ENCODE measurements around the gene REP15. TPM values are rescaled to one million over a fixed set of nuclear protein-coding genes. Genes with fewer than 3 reads are reported as not detected.

The REP15 gene
- total and polyA plus RNA-seq, 2 of the 8 experiments (the other 6 are each of a cell fraction or from before 2014, with no cell fraction given) = 0.06 to 0.73 TPM

- Histone ChIP-seq H3K23me2 (ENCODE audit: low read depth, low read length) (no peaks in the 10 kb centered on the region), H2AK5ac (ENCODE audit: low read depth, low read length) (no peak overlapping the region), H3K4me2 (ENCODE audit: insufficient read depth in 1 of 2, low read depth in 2 of 2, low read length in 2 of 2) (no peak overlapping the region), H3K27ac (ENCODE audit: low read depth, low read length) (no peak overlapping the region), H3K56ac (replicated peaks; ENCODE audit: insufficient read length, low read depth, low read length) (no peak overlapping the region), H4K91ac (replicated peaks; ENCODE audit: insufficient read length, low read length) (no peak overlapping the region), H3K36me3 (ENCODE audit: control insufficient read depth in 2 of 4, insufficient read depth in 4 of 4, low read length in 3 of 4) (no peaks in the 10 kb centered on the region), H2BK20ac (ENCODE audit: low read length) (no peak overlapping the region), H3K4me1 (replicated peaks in 1 of 4; ENCODE audit: control insufficient read depth in 3 of 4, insufficient read depth in 4 of 4, low read length in 3 of 4) (no peaks in the 10 kb centered on the region), H3K27me3 (replicated peaks in 1 of 4; ENCODE audit: control insufficient read depth in 3 of 4, extremely low read depth in 1 of 4, insufficient read depth in 3 of 4, low read length in 3 of 4) (no peaks in the 10 kb centered on the region), H2BK12ac (ENCODE audit: low read depth, low read length) (no peak overlapping the region), H3K4me3 (ENCODE audit: extremely low read depth in 1 of 4, insufficient read depth in 2 of 4, low read depth in 3 of 4, low read length in 4 of 4) (no peak overlapping the region), H2BK120ac (replicated peaks; ENCODE audit: low read depth, low read length) (no peak overlapping the region), H3K79me1 (ENCODE audit: low read depth, low read length) (no peaks in the 10 kb centered on the region), H2AFZ (ENCODE audit: low read length) (no peak overlapping the region), H4K20me1 (replicated peaks in 1 of 2; ENCODE audit: control insufficient read depth in 1 of 2, insufficient read depth in 2 of 2, low read length in 2 of 2) (no peaks in the 10 kb centered on the region), H2BK15ac (ENCODE audit: low read length) (no peak overlapping the region), H3K18ac (ENCODE audit: extremely low read depth, low read length) (no peak overlapping the region), H3K23ac (ENCODE audit: insufficient read length) (no peak overlapping the region), H3K9ac (replicated peaks in 1 of 4; ENCODE audit: extremely low read depth in 1 of 4, low read depth in 3 of 4, low read length in 3 of 4) (no peak overlapping the region), H4K8ac (ENCODE audit: extremely low read depth, insufficient read depth, low read length) (no peak overlapping the region), H2BK5ac (ENCODE audit: low read depth, low read length) (no peak overlapping the region), H4K5ac (ENCODE audit: insufficient read length, low read depth, low read length) (no peak overlapping the region), H3K79me2 (ENCODE audit: control insufficient read depth in 1 of 2, insufficient read depth in 2 of 2, low read length in 2 of 2) (no peaks in the 10 kb centered on the region), H3K4ac (replicated peaks; ENCODE audit: insufficient read length, low read depth, low read length) (no peak overlapping the region), H3K14ac (ENCODE audit: insufficient read length) (no peak overlapping the region), H3K9me3 (ENCODE audit: insufficient read depth in 2 of 2, low read depth in 1 of 2, low read length in 1 of 2) (no peaks in the 10 kb centered on the region)
- peak; percentile 81 for FAIRE-seq
- POLR2A ChIA-PET (ENCODE audit: partially characterized antibody) = no interaction called here
- DNase-seq (ENCODE audit: low read depth in 1 of 2, low spot score in 2 of 2) = no peak
- CTCF ChIA-PET (ENCODE audit: partially characterized antibody) = interaction anchor here (0.8 to 1.8 kb wide), 9 partner anchors 10 to 283 kb away, joined by 3 to 10 read pairs (median 4); partner anchors contain the start of gene REP15
- WGBS, 2 experiments (ENCODE audit: extremely low coverage in 1 of 2, insufficient coverage in 1 of 2, insufficient read length in 1 of 2, insufficient replicate concordance in 2 of 2, low coverage in 1 of 2, low lambda C conversion rate in 2 of 2, missing lambda C conversion rate in 1 of 2) = 71% methylated on average over 1 of the region's 1 CpG; no CpG with 5 or more reads in 1 of the 2 experiments
- TF ChIP-seq EP300 (IDR thresholded peaks at IDR 0.05; ENCODE audit: borderline replicate concordance in 1 of 2, low read depth in 2 of 2, low read length in 2 of 2) = no peak
- TF ChIP-seq CREB1 (IDR thresholded peaks at IDR 0.05) = no peak
- no peak for TF ChIP-seq POLR2A (IDR thresholded peaks at IDR 0.05; ENCODE audit: control extremely low read depth in 1 of 2, low read depth in 2 of 2, low read length in 2 of 2)
- no peak for TF ChIP-seq SP4 (IDR thresholded peaks at IDR 0.05; ENCODE audit: low read length)
- TF ChIP-seq E2F6 (IDR thresholded peaks at IDR 0.05) = no peak
- no peak for TF ChIP-seq RFX5 (IDR thresholded peaks at IDR 0.05; ENCODE audit: borderline replicate concordance, low read depth, low read length)
- TF ChIP-seq BACH1 (IDR thresholded peaks at IDR 0.05; ENCODE audit: low read length) = no peak
- no peak for TF ChIP-seq ATF3 (IDR thresholded peaks at IDR 0.05; ENCODE audit: insufficient read depth, low read depth, low read length)
- no peak for TF ChIP-seq CHD1 (IDR thresholded peaks at IDR 0.05; ENCODE audit: low read depth, low read length)
- no peak for TF ChIP-seq CTBP2 (IDR thresholded peaks at IDR 0.05; ENCODE audit: borderline replicate concordance, insufficient read depth, insufficient read length, low read length)
These were observed 44.0 kb upstream of the REP15 start for GRCh38 chr12:27652174-27652763.
